Naive thymus-derived CD4-positive, alpha-beta T cell (primary cell): ENCODE measurements around the gene PTPRCAP. TPM values are rescaled to one million over a fixed set of nuclear protein-coding genes. Genes with fewer than 3 reads are reported as not detected.

Experiments used
- ATAC-seq: fragments of 150-1000 bp; cut with Tn5 transposase; 2 replicates; pipeline ENCODE4 v1.10.0; 2021; ENCODE audit warnings: mild to moderate bottlenecking, moderate library complexity
- CTCF ChIA-PET: fragments of 350-600 bp; sonication (Branson Sonifier 250); formaldehyde crosslinking; loops from one replicate; lab custom pipeline; 2021; ENCODE audit warnings: antibody characterized with exemption; lab: Charles Lee
- POLR2A ChIA-PET: fragments of 350-600 bp; sonication (Branson Sonifier 250); formaldehyde crosslinking; loops from one replicate; lab custom pipeline; 2021; ENCODE audit warnings: antibody characterized with exemption, inconsistent platforms; lab: Charles Lee
- DNase-seq, 9 donors: peaks; one replicate each; pipeline versions ENCODE4 v3.0.0 to v3.0.0-alpha.2; 2020 to 2022; ENCODE audit warnings: mixed read lengths in 1 of 9
- H3K27ac ChIP-seq: one replicate; pipeline ENCODE4 v1.7.0; 2013; ENCODE audit warnings: mild to moderate bottlenecking, low read depth, low read length, moderate library complexity
- H3K27me3 ChIP-seq, 2 donors: one replicate each; pipeline ENCODE4 v1.7.0; 2013; ENCODE audit warnings: low read length in 2 of 2, mild to moderate bottlenecking in 2 of 2, moderate library complexity in 2 of 2; ENCODE audit not compliant: control insufficient read depth in 2 of 2, insufficient read depth in 2 of 2
- H3K36me3 ChIP-seq, 3 experiments: 1 replicate in 2 of 3; 2 replicates in 1 of 3; pipeline ENCODE4 v1.7.0; 2013; ENCODE audit warnings: low read length in 3 of 3, mild to moderate bottlenecking in 3 of 3, moderate library complexity in 1 of 3; ENCODE audit not compliant: insufficient read depth in 3 of 3, control insufficient read depth in 2 of 3
- H3K4me1 ChIP-seq, 2 donors: one replicate each; pipeline ENCODE4 v1.7.0; 2013; ENCODE audit warnings: low read length in 2 of 2, mild to moderate bottlenecking in 2 of 2, moderate library complexity in 1 of 2; ENCODE audit not compliant: control insufficient read depth in 2 of 2, insufficient read depth in 2 of 2
- H3K4me3 ChIP-seq: 2 replicates; pipeline ENCODE4 v1.7.0; 2013; ENCODE audit warnings: mild to moderate bottlenecking, low read length
- H3K9me3 ChIP-seq, 3 experiments: 1 replicate in 2 of 3; 2 replicates in 1 of 3; pipeline ENCODE4 v1.7.0; 2013; ENCODE audit warnings: low read length in 3 of 3; ENCODE audit not compliant: control insufficient read depth in 2 of 3
- H3K27ac Mint-ChIP-seq, 9 donors: one replicate each; pipeline ENCODE4 v1.8.0; 2020 to 2022; ENCODE audit warnings: mixed read lengths in 9 of 9, mild to moderate bottlenecking in 8 of 9, moderate library complexity in 5 of 9, inconsistent platforms in 2 of 9
- H3K27me3 Mint-ChIP-seq, 5 donors: one replicate each; pipeline ENCODE4 v1.8.0; 2021 to 2022; ENCODE audit warnings: mixed read lengths in 5 of 5, mild to moderate bottlenecking in 1 of 5
- H3K36me3 Mint-ChIP-seq, 5 donors: one replicate each; pipeline ENCODE4 v1.8.0; 2020 to 2022; ENCODE audit warnings: mixed read lengths in 5 of 5, mild to moderate bottlenecking in 3 of 5, inconsistent platforms in 1 of 5
- H3K4me1 Mint-ChIP-seq, 7 donors: one replicate each; pipeline ENCODE4 v1.8.0; 2020 to 2022; ENCODE audit warnings: mixed read lengths in 7 of 7, mild to moderate bottlenecking in 3 of 7, inconsistent platforms in 1 of 7
- H3K4me3 Mint-ChIP-seq, 10 donors: one replicate each; pipeline ENCODE4 v1.8.0; 2020 to 2022; ENCODE audit warnings: mild to moderate bottlenecking in 10 of 10, mixed read lengths in 10 of 10, moderate library complexity in 6 of 10, inconsistent platforms in 2 of 10
- H3K9me3 Mint-ChIP-seq, 11 donors: one replicate each; pipeline ENCODE4 v1.8.0; 2020 to 2022; ENCODE audit warnings: mixed read lengths in 11 of 11, mild to moderate bottlenecking in 4 of 11, inconsistent platforms in 1 of 11, moderate library complexity in 1 of 11
- intact Hi-C, 2 donors: fragments of 100-400 bp; cut with micrococcal nuclease; formaldehyde crosslinking; loops; one replicate each; pipeline ENCODE4 v1.15.1; 2023
- polyA plus RNA-seq, 2 donors: library from polyadenylated mRNA; unstranded; fragments of 300-500 nt; fragmentation: Illumina TruSeq; gene quantifications; one replicate each; pipeline ENCODE4 v1.2.3, GENCODE V29; 2021
- total RNA-seq, 6 experiments: library from RNA in 5 of 6; stranded (reverse) in 5 of 6; gene quantifications; 1 replicate in 5 of 6; 2 replicates in 1 of 6; pipeline ENCODE4 v1.2.3 and lab custom pipeline; 2021 to 2026

Gene PTPRCAP
- total and polyA plus RNA-seq, 7 experiments from 2014 or later, result 134 to 670 (median 219) TPM

GRCh38 chr11:67472882-67473281 lies 35.4 kb upstream of the PTPRCAP start:
- DNase-seq, result no peak
- H3K36me3 ChIP-seq, result peaks cover 0 to 4% (median 0%) of the 10 kb centered on the region in 3 experiments
- Mint-ChIP-seq H3K9me3 (no peaks in the 10 kb centered on the region), H3K27ac (no peak overlapping the region), H3K4me3 (no peak overlapping the region), H3K36me3 (no peaks in the 10 kb centered on the region), H3K4me1 (peaks cover 5 to 17% (median 8%) of the 10 kb centered on the region in 7 donors), H3K27me3 (peaks cover 0 to 17% (median 0%) of the 10 kb centered on the region in 5 donors)
- H3K4me3 ChIP-seq, result no peak overlapping the region
- intact Hi-C loops, result no loop called here
- ATAC-seq, result no peak
- H3K27me3 ChIP-seq, result no peaks in the 10 kb centered on the region
- CTCF ChIA-PET, result interaction anchor here (1.0 kb wide), 1 partner anchor 38 kb away, joined by 4 read pairs; no protein-coding TSS in a partner anchor
- POLR2A ChIA-PET, result interaction anchor here (0.6 to 11.2 kb wide), 6 partner anchors 10 to 181 kb away, joined by 3 to 207 read pairs (median 6); partner anchors contain the start of genes AIP, CARNS1, PPP1CA and PTPRCAP
- peaks cover 7 to 12% of the 10 kb centered on the region in 2 donors for H3K4me1 ChIP-seq
- H3K27ac ChIP-seq, result no peak overlapping the region
- H3K9me3 ChIP-seq, result no peaks in the 10 kb centered on the region

- H3K27me3 Mint-ChIP-seq, result peaks cover 0 to 10% (median 0%) of the 10 kb centered on the region in 5 donors
- CTCF ChIA-PET, result interaction anchor here (0.6 to 1.6 kb wide), 5 partner anchors 26 to 125 kb away, joined by 3 to 6 read pairs (median 3); partner anchors contain the start of gene PPP1CA
- H3K4me1 Mint-ChIP-seq, result peaks cover 19 to 35% (median 23%) of the 10 kb centered on the region in 7 donors
- Histone ChIP-seq H3K9me3 (no peaks in the 10 kb centered on the region), H3K36me3 (peaks cover 0 to 4% (median 0%) of the 10 kb centered on the region in 3 experiments), H3K27me3 (no peaks in the 10 kb centered on the region), H3K4me3 (no peak overlapping the region), H3K27ac (no peak overlapping the region), H3K4me1 (peaks cover 8 to 29% of the 10 kb centered on the region in 2 donors)
- H3K27ac Mint-ChIP-seq, result peak overlapping the region in 4 of 9 donors; percentile 5 to 88 (median 48)
- H3K4me3 Mint-ChIP-seq, result peak overlapping the region in 5 of 10 donors; percentile 87 to 92 (median 91)
- DNase-seq (no peak), ATAC-seq (no peak)
- POLR2A ChIA-PET, result interaction anchor here (1.1 to 18.3 kb wide), 8 partner anchors 14 to 68 kb away, joined by 3 to 230 read pairs (median 138); partner anchors contain the start of genes AIP, CARNS1, CORO1B and GPR152
- peaks cover 0 to 3% (median 0%) of the 10 kb centered on the region in 5 donors for H3K36me3 Mint-ChIP-seq
- H3K9me3 Mint-ChIP-seq, result no peaks in the 10 kb centered on the region
- intact Hi-C loops, result no loop called here
Measured at GRCh38 chr11:67470337-67471002, 33.0 kb upstream of the PTPRCAP start.

GRCh38 chr11:67469508-67469811 lies 32.0 kb upstream of the PTPRCAP start:
- peaks cover 0 to 7% (median 0%) of the 10 kb centered on the region in 5 donors for H3K27me3 Mint-ChIP-seq
- ATAC-seq (no peak), DNase-seq (no peak)
- no peaks in the 10 kb centered on the region for H3K27me3 ChIP-seq
- peaks cover 0 to 4% (median 0%) of the 10 kb centered on the region in 3 experiments for H3K36me3 ChIP-seq
- peaks cover 23 to 39% (median 29%) of the 10 kb centered on the region in 7 donors for H3K4me1 Mint-ChIP-seq
- peaks cover 0 to 9% (median 0%) of the 10 kb centered on the region in 5 donors for H3K36me3 Mint-ChIP-seq
- ChIA-PET POLR2A (interaction anchor here (1.1 to 18.3 kb wide), 12 partner anchors 10 to 78 kb away, joined by 3 to 230 read pairs (median 56); partner anchors contain the start of genes AIP, CARNS1, CORO1B and GPR152), CTCF (interaction anchor here (0.7 to 2.8 kb wide), 6 partner anchors 15 to 68 kb away, joined by 3 to 11 read pairs (median 6); partner anchors contain the start of genes PPP1CA and PTPRCAP)
- peak overlapping the region; percentile 67 for H3K4me3 ChIP-seq
- no peaks in the 10 kb centered on the region for H3K9me3 Mint-ChIP-seq
- H3K9me3 ChIP-seq, result no peaks in the 10 kb centered on the region
- peaks cover 14 to 33% of the 10 kb centered on the region in 2 donors for H3K4me1 ChIP-seq
- intact Hi-C loops, result loop anchor here (1.0 kb wide), 14 partner anchors 13 to 230 kb away; partner anchors contain the start of genes PPP1CA (in 2 of the 2), PTPRCAP (in 2 of the 2), RPS6KB2 (in 2 of the 2) and AIP (in 1 of the 2)
- peak overlapping the region; percentile 72 to 92 (median 84) for H3K4me3 Mint-ChIP-seq
- H3K27ac ChIP-seq, result peak overlapping the region; percentile 94
- H3K27ac Mint-ChIP-seq, result peak overlapping the region; percentile 28 to 93 (median 88)

GRCh38 chr11:67468759-67469507 lies 31.5 kb upstream of the PTPRCAP start, which contains the start of gene TMEM134:
Gene TMEM134, minus strand, starts transcription at chr11:67469251. Its CDS starts 59 bp downstream, at chr11:67469192.
- H3K4me1 ChIP-seq, result peaks cover 19 to 39% of the 10 kb centered on the region in 2 donors
- peak within 1 kb of the TSS; percentile 94 for H3K27ac ChIP-seq
- H3K36me3 ChIP-seq, result peaks cover 0 to 4% (median 0%) of the 10 kb centered on the region in 3 experiments
- ChIA-PET POLR2A (interaction anchor here (0.6 to 18.3 kb wide), 21 partner anchors 9 to 229 kb away, joined by 3 to 230 read pairs (median 11); partner anchors contain the start of genes AIP, CABP4, CARNS1 and CORO1B), CTCF (interaction anchor here (0.7 to 2.8 kb wide), 13 partner anchors 13 to 82 kb away, joined by 3 to 11 read pairs (median 6); partner anchors contain the start of genes AIP, PPP1CA, PTPRCAP and TBC1D10C)
- no peaks in the 10 kb centered on the region for H3K9me3 ChIP-seq
- Mint-ChIP-seq H3K9me3 (no peaks in the 10 kb centered on the region), H3K36me3 (peaks cover 0 to 9% (median 0%) of the 10 kb centered on the region in 5 donors), H3K27ac (peak within 1 kb of the TSS; percentile 79 to 97 (median 88)), H3K4me3 (peak within 1 kb of the TSS; percentile 87 to 95 (median 90)), H3K27me3 (peaks cover 0 to 6% (median 0%) of the 10 kb centered on the region in 5 donors), H3K4me1 (peaks cover 23 to 44% (median 29%) of the 10 kb centered on the region in 7 donors)
- ATAC-seq, result peak; percentile 92
- intact Hi-C loops, result loop anchor here (1.0 kb wide), 14 partner anchors 13 to 230 kb away; partner anchors contain the start of genes PPP1CA (in 2 of the 2), PTPRCAP (in 2 of the 2), RPS6KB2 (in 2 of the 2) and AIP (in 1 of the 2)
- peak within 1 kb of the TSS; percentile 74 for H3K4me3 ChIP-seq
- no peaks in the 10 kb centered on the region for H3K27me3 ChIP-seq
- peak; percentile 82 to 95 (median 89) for DNase-seq

GRCh38 chr11:67468456-67468758 lies 30.9 kb upstream of the PTPRCAP start:
- Histone ChIP-seq H3K4me3 (peak overlapping the region; percentile 74), H3K27me3 (no peaks in the 10 kb centered on the region), H3K27ac (peak overlapping the region; percentile 94), H3K9me3 (no peaks in the 10 kb centered on the region), H3K36me3 (peaks cover 0 to 4% (median 0%) of the 10 kb centered on the region in 3 experiments), H3K4me1 (peaks cover 20 to 42% of the 10 kb centered on the region in 2 donors)
- H3K27ac Mint-ChIP-seq, result peak overlapping the region; percentile 77 to 97 (median 88)
- H3K36me3 Mint-ChIP-seq, result peaks cover 0 to 9% (median 0%) of the 10 kb centered on the region in 5 donors
- H3K27me3 Mint-ChIP-seq, result peaks cover 0 to 6% (median 0%) of the 10 kb centered on the region in 5 donors
- ChIA-PET POLR2A (interaction anchor here (0.6 to 18.3 kb wide), 20 partner anchors 9 to 229 kb away, joined by 3 to 230 read pairs (median 11); partner anchors contain the start of genes AIP, CABP4, CARNS1 and CORO1B), CTCF (interaction anchor here (0.8 to 2.8 kb wide), 10 partner anchors 13 to 81 kb away, joined by 3 to 11 read pairs (median 6); partner anchors contain the start of genes AIP, PPP1CA, PTPRCAP and TBC1D10C)
- no peak for ATAC-seq
- no peaks in the 10 kb centered on the region for H3K9me3 Mint-ChIP-seq
- intact Hi-C loops, result no loop called here
- peak overlapping the region; percentile 87 to 95 (median 90) for H3K4me3 Mint-ChIP-seq
- H3K4me1 Mint-ChIP-seq, result peaks cover 23 to 44% (median 29%) of the 10 kb centered on the region in 7 donors
- peak in 1 of 9 donors; percentile 20 for DNase-seq
